ENCODE measurements around the gene RAD51B.
A peak's percentile ranks its signal among the peaks of the same experiment; 100 is the strongest.
"Not testable (repeated sequence)": the region's sequence is repeated elsewhere in the genome, so short reads cannot be mapped to it uniquely, and the experiment has no call there.

RAD51B gene

GRCh38 chr14:68186500-68187276 lies 367.1 kb downstream of the RAD51B start:
- DNase-seq = not testable (repeated sequence)

GRCh38 chr14:68188174-68188573 lies 368.6 kb downstream of the RAD51B start:
- no peak for DNase-seq

GRCh38 chr14:68190032-68190431 lies 370.5 kb downstream of the RAD51B start:
- no peak for DNase-seq

DNA sequence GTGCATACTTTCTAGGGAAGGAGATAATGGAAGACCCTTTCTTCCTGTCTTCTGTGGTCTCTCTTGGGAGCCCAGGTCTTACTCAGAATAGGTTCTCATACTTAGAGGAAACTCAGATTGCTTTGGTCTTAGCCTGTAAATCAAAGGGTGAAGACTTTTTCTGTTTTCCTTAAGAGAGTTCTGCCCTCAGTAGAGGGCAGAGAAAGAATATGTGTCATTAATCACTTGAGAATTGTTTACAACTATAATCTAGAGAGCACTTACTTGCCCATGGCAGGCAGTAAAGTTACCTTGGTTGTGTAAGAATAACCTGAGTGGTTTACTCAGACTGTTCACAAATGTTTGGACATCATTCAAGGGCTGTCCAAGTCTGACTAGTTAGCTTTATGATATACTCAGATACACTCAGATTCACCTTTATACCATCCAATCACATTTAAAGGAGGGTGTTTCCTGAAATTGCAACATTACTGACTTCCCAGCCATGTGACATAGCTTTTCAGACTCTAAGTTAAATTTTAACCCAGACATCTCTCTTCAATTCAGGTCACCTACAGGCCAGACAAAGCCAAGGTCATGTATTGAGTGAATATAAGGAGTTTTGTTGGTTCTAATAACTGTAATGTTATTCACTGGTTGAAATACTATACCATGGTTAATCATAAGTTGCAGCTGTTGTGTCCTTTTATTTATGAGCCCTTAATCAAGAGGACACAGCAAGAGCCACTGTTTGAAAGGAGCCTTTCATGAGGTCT lies 372.2 kb downstream of the RAD51B start:
- DNase-seq = no peak

DNA sequence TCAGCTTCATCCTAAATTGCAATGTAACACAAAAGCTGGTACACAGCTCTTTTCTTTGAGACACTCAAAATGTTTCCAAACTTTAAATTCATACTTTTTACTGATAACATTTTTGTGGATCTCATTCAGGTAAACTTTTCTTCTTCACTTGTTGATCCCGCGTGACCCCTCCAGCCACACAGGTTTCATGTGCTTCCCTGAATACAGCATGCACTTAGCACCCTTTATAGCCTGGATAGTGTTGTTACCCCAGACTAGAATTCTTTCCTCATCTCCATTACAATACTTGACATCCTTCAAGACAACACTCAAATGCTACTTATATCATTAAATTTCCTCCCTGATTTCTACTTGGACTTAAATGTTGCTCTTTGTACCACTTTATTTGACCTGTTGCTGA lies 373.4 kb downstream of the RAD51B start:
- no peak for DNase-seq

- no peak for DNase-seq
Observed at GRCh38 chr14:68193970-68194681, 374.5 kb downstream of the RAD51B start.

DNA sequence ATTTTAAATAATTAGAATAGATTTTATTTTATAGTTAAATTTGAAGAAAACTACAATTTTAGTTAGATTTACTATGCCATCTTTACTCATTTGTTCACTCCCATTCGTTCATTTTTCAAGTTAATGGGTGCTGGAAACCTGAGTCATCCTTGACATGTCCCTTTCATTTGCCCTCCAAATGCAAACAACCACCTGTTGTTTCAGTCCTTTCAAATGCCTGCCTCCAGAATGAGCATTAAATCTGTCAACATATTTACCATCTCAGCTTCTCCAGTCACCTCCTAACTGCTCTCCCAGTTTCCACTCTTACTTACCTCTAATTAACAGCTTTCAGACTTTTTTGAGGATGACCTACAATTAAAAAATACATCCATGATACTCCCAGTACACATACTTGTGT lies 375.5 kb downstream of the RAD51B start:
- DNase-seq = no peak

DNA sequence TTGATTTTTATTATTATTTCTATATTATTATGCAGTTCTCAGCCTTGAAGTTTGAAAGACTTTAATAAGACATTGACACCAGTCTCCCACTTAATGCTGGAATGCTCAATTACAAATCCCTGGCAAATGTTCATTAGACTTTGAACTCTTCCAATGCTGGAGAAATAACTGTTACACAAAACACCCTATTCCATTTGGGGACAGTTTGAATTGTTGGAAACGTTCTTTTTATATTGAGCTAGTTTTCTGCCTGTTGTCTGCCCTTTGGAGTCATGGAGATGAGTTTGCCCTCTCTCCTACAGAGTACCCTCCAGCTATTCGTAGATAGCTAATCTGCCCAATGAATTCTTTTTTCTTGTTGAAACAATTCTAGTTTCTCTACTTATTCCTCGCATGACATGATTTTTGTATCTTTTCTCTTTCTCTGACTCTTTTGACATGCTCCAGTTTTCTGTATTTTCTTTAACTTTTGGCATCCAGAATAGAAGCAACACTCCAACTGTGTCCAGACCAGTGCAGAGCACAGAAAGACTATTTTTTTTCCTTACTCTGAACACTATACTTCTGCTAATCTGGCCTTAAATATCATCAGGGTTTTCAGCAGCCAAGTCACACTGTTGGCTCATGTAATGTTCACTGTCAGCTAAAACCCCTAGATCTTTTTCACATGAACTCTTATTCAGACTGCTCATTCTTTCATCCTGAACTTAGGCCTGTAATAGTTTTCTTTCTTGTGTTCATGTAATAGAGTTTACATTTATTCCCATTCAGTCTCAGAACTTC lies 379.3 kb downstream of the RAD51B start:
- no peak for DNase-seq

DNA sequence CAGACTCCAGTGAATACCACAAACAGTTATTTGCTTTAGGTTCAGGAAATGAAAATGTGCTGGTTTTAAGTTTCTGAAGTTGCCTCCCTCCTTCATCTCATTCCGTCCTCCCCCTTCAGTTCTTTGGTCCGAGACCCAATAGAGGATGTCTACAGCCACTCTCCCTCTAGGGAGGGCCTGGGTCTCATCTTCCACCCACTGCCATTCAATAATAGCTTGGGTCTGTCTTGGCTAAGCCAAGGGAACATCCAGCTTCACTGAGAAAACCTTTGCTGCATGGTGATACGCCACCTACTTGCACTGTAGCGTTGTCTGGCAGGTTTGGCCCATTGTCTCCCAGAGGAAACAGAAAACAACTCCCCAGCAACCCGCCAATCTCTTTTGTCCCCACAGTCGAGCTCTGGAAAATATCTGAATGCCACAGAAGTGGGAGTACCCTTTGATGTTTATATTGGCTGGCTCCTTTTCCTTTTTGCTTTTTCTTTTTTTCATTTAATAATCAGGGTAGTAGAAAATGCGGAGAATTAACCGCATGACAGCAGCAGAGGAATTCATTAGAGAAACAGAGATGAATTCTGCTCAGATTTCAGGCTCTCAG lies 380.1 kb downstream of the RAD51B start:
- DNase-seq = no peak

- no peak for DNase-seq
Observed at GRCh38 chr14:68203871-68204270, 384.3 kb downstream of the RAD51B start.

GRCh38 chr14:68208218-68208617 lies 388.6 kb downstream of the RAD51B start:
- no peak for DNase-seq

- DNase-seq = no peak
Observed at GRCh38 chr14:68208626-68209317, 389.2 kb downstream of the RAD51B start.

GRCh38 chr14:68210729-68211299 lies 391.2 kb downstream of the RAD51B start:
- peak; percentile 43 for DNase-seq

- DNase-seq = no peak
Observed at GRCh38 chr14:68211421-68211820, 391.8 kb downstream of the RAD51B start.

DNA sequence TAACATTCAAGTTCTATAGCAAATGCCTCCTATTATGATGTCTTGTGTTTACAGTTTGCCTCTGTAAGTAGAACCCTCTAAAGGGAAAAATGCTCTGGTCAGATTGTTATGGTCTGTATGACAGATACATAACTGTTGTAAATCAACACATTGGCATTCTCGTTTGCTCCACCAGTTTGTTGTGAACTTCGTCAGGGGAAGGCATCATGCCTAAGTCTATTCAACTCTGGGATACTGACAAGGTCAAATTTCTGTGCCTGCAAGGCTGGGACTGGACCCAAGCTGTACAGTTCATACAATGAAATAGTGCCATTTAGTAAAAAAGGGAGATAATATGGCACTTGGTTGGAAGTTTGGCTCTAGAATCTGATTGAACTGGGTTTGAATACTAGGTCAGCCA lies 392.3 kb downstream of the RAD51B start:
- DNase-seq = no peak

DNA sequence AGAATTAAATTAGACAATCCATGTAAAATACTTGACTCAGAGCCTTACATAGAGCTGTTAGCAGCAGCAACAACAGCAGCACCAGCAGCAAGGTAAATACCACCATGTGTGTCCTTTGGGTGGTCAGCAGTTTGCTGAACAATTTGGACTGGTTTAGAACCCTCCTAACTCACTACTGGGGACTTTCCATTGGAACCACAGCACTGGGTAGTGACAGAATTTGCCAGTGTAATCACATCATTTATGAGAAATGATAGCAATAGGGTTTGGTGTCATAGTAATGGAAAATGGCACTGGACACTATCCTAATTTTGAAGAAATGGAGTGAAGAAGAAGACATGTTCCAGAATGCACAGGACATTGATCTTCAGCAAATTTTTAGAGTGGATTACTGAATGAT lies 392.8 kb downstream of the RAD51B start:
- DNase-seq = no peak

DNA sequence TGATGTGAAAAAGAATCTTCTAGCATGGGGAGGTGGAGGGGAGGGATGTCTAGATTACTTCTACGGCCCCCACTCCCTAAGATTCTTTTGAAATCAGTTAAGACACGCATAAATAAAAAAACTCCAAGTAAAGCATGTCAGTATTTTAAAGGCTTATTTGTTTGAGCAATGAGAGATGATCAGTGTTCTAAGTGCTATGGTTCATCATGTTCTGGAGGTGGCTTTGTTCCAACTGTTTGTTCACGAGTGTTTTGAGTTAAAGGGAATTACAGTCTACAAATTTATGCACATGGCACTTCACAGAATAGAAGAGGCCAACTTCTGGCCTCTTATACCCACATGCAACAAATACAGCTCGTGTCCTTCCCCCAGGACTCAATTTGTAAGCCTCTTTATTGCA lies 394.9 kb downstream of the RAD51B start:
- no peak for DNase-seq

DNA sequence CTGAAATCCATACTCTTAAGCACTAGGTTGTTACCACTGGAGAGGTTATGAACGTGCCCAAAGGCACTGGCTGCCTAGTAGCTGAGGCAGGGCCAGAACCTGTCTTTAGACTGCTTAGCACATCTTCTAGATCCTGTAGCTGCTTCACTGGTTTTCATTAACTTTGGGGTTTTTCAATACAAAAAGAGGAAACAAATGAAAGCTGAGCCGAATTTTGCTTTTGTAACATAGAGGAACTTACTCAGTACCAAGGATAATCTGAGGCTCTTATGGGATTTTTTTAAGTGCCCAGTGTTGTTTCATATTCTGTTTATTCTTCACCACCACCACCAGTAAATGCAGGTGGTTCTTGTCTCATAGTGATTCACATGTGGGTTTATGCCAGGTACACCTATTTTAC lies 396.1 kb downstream of the RAD51B start:
- DNase-seq = peak; percentile 33

DNA sequence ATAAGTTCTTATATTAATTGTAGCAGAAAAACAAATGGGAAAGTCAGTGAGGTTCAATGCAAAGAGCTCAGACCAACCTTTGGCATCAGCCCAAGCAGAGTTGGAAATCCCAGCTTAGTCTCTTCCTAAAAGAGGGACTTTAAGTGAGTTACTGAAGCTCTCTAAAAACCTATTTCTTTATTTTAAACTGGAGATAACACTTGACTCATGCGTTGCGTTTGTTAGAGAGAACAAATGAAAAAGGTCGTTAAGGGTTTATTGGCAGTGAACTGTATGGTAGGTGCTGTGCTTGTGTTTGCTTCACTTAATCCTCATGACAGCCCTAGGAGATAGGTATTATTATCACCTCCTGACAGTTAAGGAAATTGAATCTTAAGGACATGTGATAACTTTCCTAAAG lies 396.5 kb downstream of the RAD51B start:
- DNase-seq = no peak

- DNase-seq = no peak
Observed at GRCh38 chr14:68216957-68217356, 397.4 kb downstream of the RAD51B start.

DNA sequence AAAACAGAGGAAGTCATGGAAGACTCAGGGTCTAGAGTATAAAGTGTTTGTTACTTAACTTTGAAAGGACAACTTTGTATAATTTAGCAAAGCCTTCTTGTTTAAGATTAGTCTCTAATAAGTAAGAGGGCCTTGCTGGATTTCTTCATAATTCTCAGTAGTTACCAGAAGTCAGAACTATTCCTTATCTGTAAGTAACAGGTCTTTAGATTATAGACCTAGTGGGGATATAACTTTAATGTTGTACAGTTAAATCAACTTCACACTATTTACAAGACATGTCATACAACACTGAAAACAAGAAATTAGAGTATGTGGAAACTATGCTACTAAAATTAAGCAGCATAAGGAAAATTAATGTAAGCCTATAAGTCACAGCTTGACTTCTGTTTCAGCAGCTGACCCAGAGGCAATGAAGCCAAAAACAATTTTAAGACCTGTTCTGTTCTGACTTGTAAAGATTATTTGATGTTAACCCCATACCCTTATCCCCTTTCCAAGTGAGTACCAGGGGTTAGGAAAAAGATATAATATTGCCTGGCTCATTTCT lies 398.3 kb downstream of the RAD51B start:
- DNase-seq = no peak

Data from GDM1 (cell line).